ENCODE data around the gene ARSG. TPM values are rescaled to one million over a fixed set of nuclear protein-coding genes. Genes with fewer than 3 reads are reported as not detected.

ARSG gene
- total and polyA plus RNA-seq, 10 of the 15 experiments (the other 5 are each of a cell fraction or from before 2014, with no cell fraction given): 2.9 to 13.5 (median 7.6) TPM

DNA sequence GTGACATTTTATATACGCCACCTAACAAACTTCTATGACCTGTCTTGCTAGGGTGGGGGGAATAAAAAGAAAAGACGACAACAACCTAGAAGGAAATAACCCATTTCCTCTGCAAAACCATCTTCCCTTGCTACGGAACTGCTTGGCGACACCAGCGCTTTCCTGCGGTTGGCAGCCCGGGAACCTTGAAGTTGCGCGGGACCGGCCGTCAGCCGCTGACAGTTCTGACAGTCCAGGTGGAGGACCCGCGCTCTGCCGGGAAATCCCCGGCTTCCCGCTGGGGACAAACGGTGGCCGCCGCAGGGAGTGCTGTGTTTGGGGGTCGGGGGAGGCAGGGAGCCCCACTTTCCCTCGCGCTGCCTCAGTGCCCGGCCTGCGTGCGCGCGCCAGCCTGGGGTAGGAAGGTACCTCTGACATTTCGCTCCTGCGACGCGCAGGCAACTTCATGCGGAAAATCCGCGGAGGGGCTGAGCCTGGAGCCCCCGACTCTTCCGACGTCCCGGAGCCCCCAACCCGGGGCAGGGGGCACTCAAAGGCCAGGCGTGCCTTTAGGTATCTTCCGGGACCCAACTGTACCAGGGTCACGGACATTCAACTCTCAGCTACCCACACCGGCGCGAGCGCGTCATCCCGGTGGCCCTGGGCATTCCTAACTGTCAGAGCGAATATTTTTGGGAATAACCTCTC, 884 bp upstream of the ARSG start (continued):
- TF ChIP-seq RELA (IDR thresholded peaks at IDR 0.05; ENCODE audit: borderline replicate concordance, partially characterized antibody) (peak; percentile 37), CHD1 (IDR thresholded peaks at IDR 0.05; ENCODE audit: low read depth, low read length) (peak; percentile 66; the same call in 1 of the 2 replicates), DPF2 (IDR thresholded peaks at IDR 0.05) (peak; percentile 38; the same call in 1 of the 2 replicates), CBX5 (IDR thresholded peaks at IDR 0.05; ENCODE audit: low read depth) (no peak), RB1 (IDR thresholded peaks at IDR 0.05; ENCODE audit: borderline replicate concordance) (peak; percentile 69; the same call in 1 of the 2 replicates), SIN3A (IDR thresholded peaks at IDR 0.05; ENCODE audit: low read depth, low read length) (peak; percentile 49; the same call in 1 of the 2 replicates), BACH1 (IDR thresholded peaks at IDR 0.05; ENCODE audit: borderline replicate concordance) (peak; percentile 51; the same call in 1 of the 2 replicates), TCF12 (IDR thresholded peaks at IDR 0.05; ENCODE audit: low read depth, low read length) (peak; percentile 52; the same call in 1 of the 2 replicates), EED (IDR thresholded peaks at IDR 0.05; ENCODE audit: low read depth) (peak; percentile 66; the same call in 1 of the 2 replicates), EGR1 (IDR thresholded peaks at IDR 0.05; ENCODE audit: borderline replicate concordance in 1 of 2, low read depth in 2 of 2, low read length in 2 of 2) (no peak), POLR2A (IDR thresholded peaks at IDR 0.05; ENCODE audit: low read depth, low read length) (peak; percentile 81), CBFB (IDR thresholded peaks at IDR 0.05; ENCODE audit: low read depth) (peak; percentile 3; the same call in 1 of the 2 replicates), SIX5 (IDR thresholded peaks at IDR 0.05; ENCODE audit: low read depth, low read length, severe bottlenecking) (no peak), POLR2AphosphoS5 (IDR thresholded peaks at IDR 0.05; ENCODE audit: low read length) (peak; percentile 31; the same call in 1 of the 2 replicates)
- TF ChIP-seq, protein P1, sequence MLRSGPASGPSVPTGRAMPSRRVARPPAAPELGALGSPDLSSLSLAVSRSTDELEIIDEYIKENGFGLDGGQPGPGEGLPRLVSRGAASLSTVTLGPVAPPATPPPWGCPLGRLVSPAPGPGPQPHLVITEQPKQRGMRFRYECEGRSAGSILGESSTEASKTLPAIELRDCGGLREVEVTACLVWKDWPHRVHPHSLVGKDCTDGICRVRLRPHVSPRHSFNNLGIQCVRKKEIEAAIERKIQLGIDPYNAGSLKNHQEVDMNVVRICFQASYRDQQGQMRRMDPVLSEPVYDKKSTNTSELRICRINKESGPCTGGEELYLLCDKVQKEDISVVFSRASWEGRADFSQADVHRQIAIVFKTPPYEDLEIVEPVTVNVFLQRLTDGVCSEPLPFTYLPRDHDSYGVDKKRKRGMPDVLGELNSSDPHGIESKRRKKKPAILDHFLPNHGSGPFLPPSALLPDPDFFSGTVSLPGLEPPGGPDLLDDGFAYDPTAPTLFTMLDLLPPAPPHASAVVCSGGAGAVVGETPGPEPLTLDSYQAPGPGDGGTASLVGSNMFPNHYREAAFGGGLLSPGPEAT (IDR thresholded peaks at IDR 0.05; ENCODE audit: low read depth): 0 out of 2 replicates have a peak, but pooled peaks have one; percentile 19
- TF ChIP-seq, protein P2, sequence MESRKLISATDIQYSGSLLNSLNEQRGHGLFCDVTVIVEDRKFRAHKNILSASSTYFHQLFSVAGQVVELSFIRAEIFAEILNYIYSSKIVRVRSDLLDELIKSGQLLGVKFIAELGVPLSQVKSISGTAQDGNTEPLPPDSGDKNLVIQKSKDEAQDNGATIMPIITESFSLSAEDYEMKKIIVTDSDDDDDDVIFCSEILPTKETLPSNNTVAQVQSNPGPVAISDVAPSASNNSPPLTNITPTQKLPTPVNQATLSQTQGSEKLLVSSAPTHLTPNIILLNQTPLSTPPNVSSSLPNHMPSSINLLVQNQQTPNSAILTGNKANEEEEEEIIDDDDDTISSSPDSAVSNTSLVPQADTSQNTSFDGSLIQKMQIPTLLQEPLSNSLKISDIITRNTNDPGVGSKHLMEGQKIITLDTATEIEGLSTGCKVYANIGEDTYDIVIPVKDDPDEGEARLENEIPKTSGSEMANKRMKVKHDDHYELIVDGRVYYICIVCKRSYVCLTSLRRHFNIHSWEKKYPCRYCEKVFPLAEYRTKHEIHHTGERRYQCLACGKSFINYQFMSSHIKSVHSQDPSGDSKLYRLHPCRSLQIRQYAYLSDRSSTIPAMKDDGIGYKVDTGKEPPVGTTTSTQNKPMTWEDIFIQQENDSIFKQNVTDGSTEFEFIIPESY (IDR thresholded peaks at IDR 0.05): no peak
- TF ChIP-seq, protein P3, sequence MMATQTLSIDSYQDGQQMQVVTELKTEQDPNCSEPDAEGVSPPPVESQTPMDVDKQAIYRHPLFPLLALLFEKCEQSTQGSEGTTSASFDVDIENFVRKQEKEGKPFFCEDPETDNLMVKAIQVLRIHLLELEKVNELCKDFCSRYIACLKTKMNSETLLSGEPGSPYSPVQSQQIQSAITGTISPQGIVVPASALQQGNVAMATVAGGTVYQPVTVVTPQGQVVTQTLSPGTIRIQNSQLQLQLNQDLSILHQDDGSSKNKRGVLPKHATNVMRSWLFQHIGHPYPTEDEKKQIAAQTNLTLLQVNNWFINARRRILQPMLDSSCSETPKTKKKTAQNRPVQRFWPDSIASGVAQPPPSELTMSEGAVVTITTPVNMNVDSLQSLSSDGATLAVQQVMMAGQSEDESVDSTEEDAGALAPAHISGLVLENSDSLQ (IDR thresholded peaks at IDR 0.05): peak; percentile 48; the same call in 1 of the 2 replicates
- TF ChIP-seq, protein P4, sequence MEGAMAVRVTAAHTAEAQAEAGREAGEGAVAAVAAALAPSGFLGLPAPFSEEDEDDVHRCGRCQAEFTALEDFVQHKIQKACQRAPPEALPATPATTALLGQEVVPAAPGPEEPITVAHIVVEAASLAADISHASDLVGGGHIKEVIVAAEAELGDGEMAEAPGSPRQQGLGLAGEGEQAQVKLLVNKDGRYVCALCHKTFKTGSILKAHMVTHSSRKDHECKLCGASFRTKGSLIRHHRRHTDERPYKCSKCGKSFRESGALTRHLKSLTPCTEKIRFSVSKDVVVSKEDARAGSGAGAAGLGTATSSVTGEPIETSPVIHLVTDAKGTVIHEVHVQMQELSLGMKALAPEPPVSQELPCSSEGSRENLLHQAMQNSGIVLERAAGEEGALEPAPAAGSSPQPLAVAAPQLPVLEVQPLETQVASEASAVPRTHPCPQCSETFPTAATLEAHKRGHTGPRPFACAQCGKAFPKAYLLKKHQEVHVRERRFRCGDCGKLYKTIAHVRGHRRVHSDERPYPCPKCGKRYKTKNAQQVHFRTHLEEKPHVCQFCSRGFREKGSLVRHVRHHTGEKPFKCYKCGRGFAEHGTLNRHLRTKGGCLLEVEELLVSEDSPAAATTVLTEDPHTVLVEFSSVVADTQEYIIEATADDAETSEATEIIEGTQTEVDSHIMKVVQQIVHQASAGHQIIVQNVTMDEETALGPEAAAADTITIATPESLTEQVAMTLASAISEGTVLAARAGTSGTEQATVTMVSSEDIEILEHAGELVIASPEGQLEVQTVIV (IDR thresholded peaks at IDR 0.05; ENCODE audit: borderline replicate concordance, partially characterized antibody): no peak
- TF ChIP-seq, protein P5, sequence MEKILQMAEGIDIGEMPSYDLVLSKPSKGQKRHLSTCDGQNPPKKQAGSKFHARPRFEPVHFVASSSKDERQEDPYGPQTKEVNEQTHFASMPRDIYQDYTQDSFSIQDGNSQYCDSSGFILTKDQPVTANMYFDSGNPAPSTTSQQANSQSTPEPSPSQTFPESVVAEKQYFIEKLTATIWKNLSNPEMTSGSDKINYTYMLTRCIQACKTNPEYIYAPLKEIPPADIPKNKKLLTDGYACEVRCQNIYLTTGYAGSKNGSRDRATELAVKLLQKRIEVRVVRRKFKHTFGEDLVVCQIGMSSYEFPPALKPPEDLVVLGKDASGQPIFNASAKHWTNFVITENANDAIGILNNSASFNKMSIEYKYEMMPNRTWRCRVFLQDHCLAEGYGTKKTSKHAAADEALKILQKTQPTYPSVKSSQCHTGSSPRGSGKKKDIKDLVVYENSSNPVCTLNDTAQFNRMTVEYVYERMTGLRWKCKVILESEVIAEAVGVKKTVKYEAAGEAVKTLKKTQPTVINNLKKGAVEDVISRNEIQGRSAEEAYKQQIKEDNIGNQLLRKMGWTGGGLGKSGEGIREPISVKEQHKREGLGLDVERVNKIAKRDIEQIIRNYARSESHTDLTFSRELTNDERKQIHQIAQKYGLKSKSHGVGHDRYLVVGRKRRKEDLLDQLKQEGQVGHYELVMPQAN (conservative IDR thresholded peaks at IDR 0.05): peak; percentile 55; the same call in 1 of the 2 replicates
